ENCODE measurements around the gene TNNT2.

TNNT2 gene

GRCh38 chr1:201336711-201337450 is 40.6 kb downstream of the TNNT2 start:
- Histone ChIP-seq H3K79me2 (no peaks in the 10 kb centered on the region), H3K36me3 (ENCODE audit: control insufficient read depth, insufficient read depth, low read length) (no peaks in the 10 kb centered on the region), H3K27me3 (ENCODE audit: control insufficient read depth, insufficient read depth, low read length) (no peaks in the 10 kb centered on the region), H3K4me3 (ENCODE audit: low read depth, low read length) (no peak overlapping the region), H3K9ac (no peak overlapping the region), H3K4me2 (ENCODE audit: low read length) (no peak overlapping the region), H3K9me3 (ENCODE audit: control insufficient read depth, low read length) (no peaks in the 10 kb centered on the region), H3K4me1 (no peaks in the 10 kb centered on the region), H2AFZ (no peak overlapping the region), H3K27ac (no peak overlapping the region)
- TF ChIP-seq, protein P1, sequence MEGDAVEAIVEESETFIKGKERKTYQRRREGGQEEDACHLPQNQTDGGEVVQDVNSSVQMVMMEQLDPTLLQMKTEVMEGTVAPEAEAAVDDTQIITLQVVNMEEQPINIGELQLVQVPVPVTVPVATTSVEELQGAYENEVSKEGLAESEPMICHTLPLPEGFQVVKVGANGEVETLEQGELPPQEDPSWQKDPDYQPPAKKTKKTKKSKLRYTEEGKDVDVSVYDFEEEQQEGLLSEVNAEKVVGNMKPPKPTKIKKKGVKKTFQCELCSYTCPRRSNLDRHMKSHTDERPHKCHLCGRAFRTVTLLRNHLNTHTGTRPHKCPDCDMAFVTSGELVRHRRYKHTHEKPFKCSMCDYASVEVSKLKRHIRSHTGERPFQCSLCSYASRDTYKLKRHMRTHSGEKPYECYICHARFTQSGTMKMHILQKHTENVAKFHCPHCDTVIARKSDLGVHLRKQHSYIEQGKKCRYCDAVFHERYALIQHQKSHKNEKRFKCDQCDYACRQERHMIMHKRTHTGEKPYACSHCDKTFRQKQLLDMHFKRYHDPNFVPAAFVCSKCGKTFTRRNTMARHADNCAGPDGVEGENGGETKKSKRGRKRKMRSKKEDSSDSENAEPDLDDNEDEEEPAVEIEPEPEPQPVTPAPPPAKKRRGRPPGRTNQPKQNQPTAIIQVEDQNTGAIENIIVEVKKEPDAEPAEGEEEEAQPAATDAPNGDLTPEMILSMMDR (IDR thresholded peaks at IDR 0.05), result no peak

- Histone ChIP-seq H3K27ac (no peak overlapping the region), H3K79me2 (no peaks in the 10 kb centered on the region), H3K4me1 (no peaks in the 10 kb centered on the region), H2AFZ (no peak overlapping the region), H3K27me3 (ENCODE audit: control insufficient read depth, insufficient read depth, low read length) (no peaks in the 10 kb centered on the region), H3K4me2 (ENCODE audit: low read length) (no peak overlapping the region), H3K36me3 (ENCODE audit: control insufficient read depth, insufficient read depth, low read length) (no peaks in the 10 kb centered on the region), H3K4me3 (ENCODE audit: low read depth, low read length) (no peak overlapping the region), H3K9me3 (ENCODE audit: control insufficient read depth, low read length) (no peaks in the 10 kb centered on the region), H3K9ac (no peak overlapping the region)
- TF ChIP-seq, protein P1 (IDR thresholded peaks at IDR 0.05), result no peak
These were observed 41.6 kb downstream of the TNNT2 start for GRCh38 chr1:201335901-201336300.

GRCh38 chr1:201335174-201335870 is 42.2 kb downstream of the TNNT2 start:
- Histone ChIP-seq H3K9me3 (ENCODE audit: control insufficient read depth, low read length) (no peaks in the 10 kb centered on the region), H3K4me2 (ENCODE audit: low read length) (no peak overlapping the region), H3K79me2 (no peaks in the 10 kb centered on the region), H3K4me3 (ENCODE audit: low read depth, low read length) (no peak overlapping the region), H3K4me1 (no peaks in the 10 kb centered on the region), H3K27ac (no peak overlapping the region), H3K9ac (no peak overlapping the region), H3K27me3 (ENCODE audit: control insufficient read depth, insufficient read depth, low read length) (no peaks in the 10 kb centered on the region), H3K36me3 (ENCODE audit: control insufficient read depth, insufficient read depth, low read length) (no peaks in the 10 kb centered on the region), H2AFZ (no peak overlapping the region)
- TF ChIP-seq, protein P1 (IDR thresholded peaks at IDR 0.05), result no peak

GRCh38 chr1:201334325-201335173 is 42.9 kb downstream of the TNNT2 start:
- H3K4me1 ChIP-seq, result no peaks in the 10 kb centered on the region
- H3K9ac ChIP-seq, result no peak overlapping the region
- H2AFZ ChIP-seq, result no peak overlapping the region
- no peak overlapping the region for H3K27ac ChIP-seq
- H3K79me2 ChIP-seq, result no peaks in the 10 kb centered on the region
- H3K27me3 ChIP-seq (ENCODE audit: control insufficient read depth, insufficient read depth, low read length), result no peaks in the 10 kb centered on the region
- H3K4me2 ChIP-seq (ENCODE audit: low read length), result no peak overlapping the region
- TF ChIP-seq, protein P1 (IDR thresholded peaks at IDR 0.05), result no peak
- H3K4me3 ChIP-seq (ENCODE audit: low read depth, low read length), result no peak overlapping the region
- no peaks in the 10 kb centered on the region for H3K36me3 ChIP-seq (ENCODE audit: control insufficient read depth, insufficient read depth, low read length)
- H3K9me3 ChIP-seq (ENCODE audit: control insufficient read depth, low read length), result no peaks in the 10 kb centered on the region

All from parathyroid adenoma (tissue), 2 donors.